Measurements from ENCODE around the gene IARS2.
A peak's percentile ranks its signal among the peaks of the same experiment; 100 is the strongest.
"Not testable (repeated sequence)": the region's sequence is repeated elsewhere in the genome, so short reads cannot be mapped to it uniquely, and the experiment has no call there.

The IARS2 gene

DNA sequence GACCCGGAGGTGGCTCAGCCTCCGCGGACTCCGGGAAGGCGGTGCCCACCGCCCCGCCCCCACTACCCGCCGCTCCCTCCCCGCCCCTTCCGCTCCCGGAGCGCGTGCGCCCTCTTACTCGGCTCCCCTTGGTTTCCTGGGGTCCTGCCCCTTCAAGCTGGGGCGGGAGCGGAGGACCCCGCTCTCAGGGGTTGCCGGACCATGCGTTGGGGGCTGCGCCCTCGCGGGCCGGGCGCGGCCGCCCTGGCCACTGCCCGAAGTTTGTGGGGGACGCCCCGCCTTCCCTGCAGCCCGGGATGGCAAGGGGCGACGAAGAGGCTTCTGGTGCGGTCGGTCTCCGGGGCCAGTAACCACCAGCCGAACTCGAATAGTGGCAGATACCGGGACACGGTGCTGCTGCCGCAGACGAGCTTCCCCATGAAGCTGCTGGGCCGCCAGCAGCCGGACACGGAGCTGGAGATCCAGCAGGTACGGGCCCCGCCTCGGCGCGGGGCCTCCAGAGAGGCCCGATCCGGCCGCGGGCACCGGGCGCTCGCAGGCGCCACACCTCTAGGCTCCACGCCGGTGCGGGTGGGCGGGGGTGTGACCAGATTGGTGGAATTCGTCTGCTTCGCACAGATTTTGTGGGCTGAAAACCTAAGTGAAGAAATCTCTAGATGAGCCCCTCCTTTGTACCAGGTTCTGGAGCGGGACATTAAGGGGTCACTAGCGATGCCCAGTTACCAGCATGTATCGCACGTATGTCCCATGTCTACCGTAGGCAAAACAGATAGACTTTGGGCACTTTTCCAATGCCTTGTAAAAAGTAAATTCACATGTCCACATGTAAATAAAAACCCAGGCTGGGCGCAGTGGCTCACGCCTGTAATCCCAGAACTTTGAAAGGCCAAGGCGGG lies at the start of gene IARS2:
IARS2 (plus strand) TSS at position 117 of the 896 bp plus-strand sequence; CDS start at position 202, 85 bp downstream.
- Mint-ChIP-seq H3K9me3 (no peaks in the 10 kb centered on the region), H3K27ac (no peak within 1 kb of the TSS), H3K27me3 (peaks cover 4% of the 10 kb centered on the region), H3K4me1 (peaks cover 34% of the 10 kb centered on the region), H3K36me3 (ENCODE audit: low read depth) (peaks cover 21% of the 10 kb centered on the region), H3K4me3 (peak within 1 kb of the TSS; percentile 81)
- ATAC-seq, result peak; percentile 82
- DNase-seq, result peak; percentile 96

GRCh38 chr1:220044678-220045355 lies 49.1 kb upstream of the IARS2 start:
- DNase-seq (no peak), ATAC-seq (no peak)
- Mint-ChIP-seq H3K9me3 (no peaks in the 10 kb centered on the region), H3K27ac (peak overlapping the region; percentile 97), H3K27me3 (peaks cover 2% of the 10 kb centered on the region), H3K4me1 (peaks cover 55% of the 10 kb centered on the region), H3K4me3 (peak overlapping the region; percentile 96), H3K36me3 (ENCODE audit: low read depth) (peaks cover 30% of the 10 kb centered on the region)

DNA sequence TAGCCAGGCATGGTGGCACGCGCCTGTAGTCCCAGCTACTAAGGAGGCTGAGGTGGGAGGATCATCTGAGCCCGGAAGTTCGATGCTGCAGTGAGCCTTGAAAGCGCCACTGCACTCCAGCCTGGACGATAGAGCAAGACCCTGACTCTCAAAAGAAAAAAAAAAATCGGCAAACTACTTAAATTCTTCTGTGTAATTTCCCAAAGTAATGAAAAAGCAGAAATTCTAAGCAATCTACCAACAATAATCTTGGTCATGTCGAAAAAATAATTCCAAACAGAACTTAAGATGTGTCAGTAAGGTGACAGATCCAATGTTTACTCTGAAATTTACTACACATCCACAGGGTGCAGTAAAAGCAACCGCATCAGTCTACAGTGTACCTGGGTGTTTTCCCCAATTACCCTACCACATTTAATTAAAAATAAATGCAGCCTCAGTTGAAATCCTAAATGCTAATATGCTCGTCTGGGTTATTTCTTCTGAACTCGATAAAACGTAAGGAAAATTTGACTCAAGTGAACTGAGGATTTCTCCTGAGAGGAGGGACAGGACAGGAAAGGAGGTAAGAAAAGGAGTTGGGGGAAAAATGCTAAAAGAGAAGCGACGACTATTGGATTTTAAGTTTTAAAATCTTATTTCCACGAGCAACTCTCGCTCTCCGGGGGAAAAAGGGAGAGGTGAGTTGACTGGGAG lies 48.4 kb upstream of the IARS2 start:
- no peak for ATAC-seq
- H3K36me3 Mint-ChIP-seq (ENCODE audit: low read depth), result peaks cover 27% of the 10 kb centered on the region

GRCh38 chr1:220046052-220046930 lies 47.6 kb upstream of the IARS2 start, which contains the start of gene EPRS1:
Gene EPRS1, minus strand, starts transcription at chr1:220046505. Its CDS starts 117 bp downstream, at chr1:220046388.
- H3K9me3 Mint-ChIP-seq, result no peaks in the 10 kb centered on the region
- H3K27ac Mint-ChIP-seq, result peak within 1 kb of the TSS; percentile 97
- peaks cover 26% of the 10 kb centered on the region for H3K36me3 Mint-ChIP-seq (ENCODE audit: low read depth)
- H3K4me3 Mint-ChIP-seq, result peak within 1 kb of the TSS; percentile 96
- peaks cover 49% of the 10 kb centered on the region for H3K4me1 Mint-ChIP-seq
- peak; percentile 91 for DNase-seq
- ATAC-seq, result peak; percentile 98
- peaks cover 2% of the 10 kb centered on the region for H3K27me3 Mint-ChIP-seq

More for the DNA sequence above, 48.4 kb upstream of the IARS2 start:
- H3K4me3 Mint-ChIP-seq, result peak overlapping the region; percentile 96
- H3K27me3 Mint-ChIP-seq, result peaks cover 2% of the 10 kb centered on the region
- no peak for DNase-seq
- no peaks in the 10 kb centered on the region for H3K9me3 Mint-ChIP-seq
- H3K27ac Mint-ChIP-seq, result peak overlapping the region; percentile 97
- H3K4me1 Mint-ChIP-seq, result peaks cover 51% of the 10 kb centered on the region

GRCh38 chr1:220056374-220056773 lies 37.6 kb upstream of the IARS2 start:
- H3K36me3 Mint-ChIP-seq (ENCODE audit: low read depth), result peaks cover 3% of the 10 kb centered on the region
- no peak for ATAC-seq
- H3K9me3 Mint-ChIP-seq, result no peaks in the 10 kb centered on the region
- H3K27ac Mint-ChIP-seq, result no peak overlapping the region
- peaks cover 5% of the 10 kb centered on the region for H3K4me1 Mint-ChIP-seq
- DNase-seq, result no peak
- no peaks in the 10 kb centered on the region for H3K27me3 Mint-ChIP-seq
- H3K4me3 Mint-ChIP-seq, result no peak overlapping the region

DNA sequence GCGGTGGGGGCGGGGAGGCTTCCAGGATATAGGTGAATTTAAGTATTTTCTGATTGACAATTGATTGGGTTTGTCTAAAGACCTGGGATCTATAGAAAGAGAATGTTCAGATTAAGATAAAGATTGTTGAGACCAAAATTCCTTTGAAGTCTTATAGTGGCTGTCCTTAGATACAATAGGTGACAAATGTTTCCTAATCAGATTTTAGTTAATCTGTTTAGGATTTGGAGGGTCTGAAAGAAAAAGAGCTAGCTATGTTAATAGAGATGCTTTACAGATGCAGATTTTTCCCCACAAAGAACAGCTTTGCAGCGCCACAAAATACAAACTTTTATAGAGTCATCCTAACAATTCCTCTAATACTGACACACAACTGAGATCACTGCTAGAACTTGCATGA lies 33.1 kb upstream of the IARS2 start:
- DNase-seq (no peak), ATAC-seq (no peak)
- Mint-ChIP-seq H3K4me3 (no peak overlapping the region), H3K9me3 (no peaks in the 10 kb centered on the region), H3K4me1 (peaks cover 5% of the 10 kb centered on the region), H3K27me3 (no peaks in the 10 kb centered on the region), H3K27ac (no peak overlapping the region), H3K36me3 (ENCODE audit: low read depth) (peaks cover 22% of the 10 kb centered on the region)

- Mint-ChIP-seq H3K4me1 (no peaks in the 10 kb centered on the region), H3K27ac (no peak overlapping the region), H3K36me3 (ENCODE audit: low read depth) (peaks cover 22% of the 10 kb centered on the region), H3K27me3 (no peaks in the 10 kb centered on the region), H3K9me3 (no peaks in the 10 kb centered on the region), H3K4me3 (no peak overlapping the region)
- ATAC-seq (no peak), DNase-seq (no peak)
These were observed 31.3 kb upstream of the IARS2 start for GRCh38 chr1:220062629-220063028.

DNA sequence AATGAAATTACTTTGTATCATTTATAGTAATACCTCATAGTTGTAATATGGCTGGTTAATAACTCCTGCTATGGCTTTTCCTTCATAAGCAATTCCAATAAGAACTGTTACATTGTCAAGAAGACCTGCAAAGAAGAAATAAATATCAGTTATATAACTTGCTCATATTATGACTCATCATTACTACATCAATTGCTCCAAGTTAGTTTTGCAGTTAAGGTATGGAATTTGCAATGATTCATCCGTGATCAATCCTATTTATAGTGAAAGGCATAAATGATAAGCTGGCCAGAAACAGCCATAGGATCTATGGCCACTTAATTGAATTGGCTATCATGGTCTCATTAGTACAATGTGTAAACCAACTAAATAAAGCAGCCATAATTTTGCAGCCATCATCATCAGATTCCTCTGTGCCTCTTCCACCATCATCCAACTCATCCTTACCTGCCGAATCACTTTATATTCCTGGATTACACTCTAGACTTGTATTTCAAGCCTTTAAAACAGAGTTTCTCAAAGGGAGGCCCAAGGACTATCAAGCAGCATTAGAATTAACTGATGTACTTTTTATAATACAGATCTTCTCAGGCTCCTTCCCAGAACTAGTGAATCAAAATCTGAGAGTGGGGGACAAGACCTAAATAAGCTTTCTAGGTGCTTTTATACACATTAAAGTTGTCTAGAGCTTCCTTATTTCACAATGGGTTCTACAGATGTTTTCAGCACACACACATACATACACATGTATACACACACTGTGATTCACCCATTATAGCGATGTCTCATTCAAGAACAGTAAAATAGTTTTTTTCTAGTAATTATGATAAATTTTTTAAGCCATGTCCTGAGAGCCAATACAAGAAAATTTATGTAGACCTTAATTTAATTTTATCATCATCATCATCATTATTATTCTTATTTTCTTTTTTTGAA lies 26.4 kb upstream of the IARS2 start:
- Mint-ChIP-seq H3K4me3 (no peak overlapping the region), H3K9me3 (no peaks in the 10 kb centered on the region), H3K27me3 (no peaks in the 10 kb centered on the region), H3K27ac (no peak overlapping the region), H3K4me1 (no peaks in the 10 kb centered on the region), H3K36me3 (ENCODE audit: low read depth) (peaks cover 21% of the 10 kb centered on the region)
- ATAC-seq, result no peak
- no peak for DNase-seq

DNA sequence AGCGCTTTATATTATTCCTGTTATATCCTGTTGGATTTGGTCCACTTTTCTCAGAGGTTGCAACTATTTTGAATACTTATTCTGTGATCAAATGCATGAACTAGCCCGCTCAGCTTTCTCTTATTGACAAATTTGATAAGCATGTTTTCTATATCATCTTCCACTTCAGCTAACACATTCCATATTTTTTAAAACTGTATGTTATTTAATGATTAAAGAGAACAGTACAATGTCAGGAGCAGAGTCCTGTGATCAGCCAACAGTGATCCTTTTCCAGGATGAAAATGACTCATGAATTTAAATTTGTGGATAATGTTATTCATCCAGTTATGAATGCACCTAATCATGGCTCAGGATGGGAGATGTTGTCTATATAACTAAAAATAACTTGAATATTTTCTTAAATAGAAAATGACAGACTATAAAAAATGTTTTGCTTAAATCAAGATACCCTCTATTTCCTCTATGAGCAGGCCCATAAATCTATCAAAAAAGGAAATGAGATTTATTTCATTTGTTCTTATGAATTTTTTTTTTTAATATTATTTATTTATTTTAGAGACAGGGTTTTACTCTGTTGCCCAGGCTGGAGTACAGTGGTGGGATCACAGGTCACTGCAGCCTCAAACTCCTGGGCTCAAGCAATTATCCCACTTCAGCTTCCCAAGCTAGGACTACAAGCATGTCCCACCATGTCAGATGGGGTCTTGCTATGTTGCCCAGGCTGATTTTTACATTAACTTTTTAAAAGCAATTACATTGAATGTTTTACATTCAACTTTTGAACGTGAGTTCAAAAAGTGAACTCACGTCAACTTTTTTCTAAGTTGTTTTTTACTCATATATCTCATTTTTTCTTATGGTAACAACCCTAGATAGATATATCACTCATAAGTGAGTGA lies 16.8 kb upstream of the IARS2 start:
- H3K36me3 Mint-ChIP-seq (ENCODE audit: low read depth), result peaks cover 24% of the 10 kb centered on the region

GRCh38 chr1:220077887-220078286 lies 16.0 kb upstream of the IARS2 start:
- H3K4me1 Mint-ChIP-seq, result peaks cover 3% of the 10 kb centered on the region
- no peak overlapping the region for H3K4me3 Mint-ChIP-seq
- peaks cover 24% of the 10 kb centered on the region for H3K36me3 Mint-ChIP-seq (ENCODE audit: low read depth)
- no peaks in the 10 kb centered on the region for H3K27me3 Mint-ChIP-seq
- no peak for ATAC-seq
- H3K9me3 Mint-ChIP-seq, result no peaks in the 10 kb centered on the region
- no peak overlapping the region for H3K27ac Mint-ChIP-seq
- DNase-seq, result no peak

More for the DNA sequence above, 16.8 kb upstream of the IARS2 start:
- Mint-ChIP-seq H3K4me3 (no peak overlapping the region), H3K9me3 (no peaks in the 10 kb centered on the region), H3K27ac (no peak overlapping the region), H3K27me3 (no peaks in the 10 kb centered on the region), H3K4me1 (peaks cover 3% of the 10 kb centered on the region)
- no peak for DNase-seq
- ATAC-seq, result no peak

DNA sequence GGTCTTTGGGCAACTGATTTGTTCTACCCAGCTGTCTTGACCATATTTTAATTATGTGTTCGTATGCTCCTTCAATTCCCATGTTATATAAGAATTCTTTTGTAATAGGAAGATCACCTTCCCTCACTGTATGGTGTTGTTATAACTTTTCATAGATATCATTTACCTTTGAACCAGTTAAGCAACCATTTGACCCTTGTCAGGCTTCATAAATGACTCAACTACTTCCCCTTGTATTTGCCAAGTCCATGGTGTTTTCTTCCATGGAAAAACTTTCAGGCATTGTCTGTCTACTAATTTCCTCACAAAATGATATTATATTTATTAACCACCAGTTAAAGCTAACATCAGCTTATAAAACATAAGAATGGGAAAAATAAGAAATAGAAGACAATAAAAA lies 9.5 kb upstream of the IARS2 start:
- DNase-seq (no peak), ATAC-seq (no peak)
- H3K27me3 Mint-ChIP-seq, result peaks cover under 1% of the 10 kb centered on the region
- H3K4me3 Mint-ChIP-seq, result no peak overlapping the region
- no peak overlapping the region for H3K27ac Mint-ChIP-seq
- H3K36me3 Mint-ChIP-seq (ENCODE audit: low read depth), result peaks cover 17% of the 10 kb centered on the region
- peaks cover 8% of the 10 kb centered on the region for H3K4me1 Mint-ChIP-seq
- H3K9me3 Mint-ChIP-seq, result no peaks in the 10 kb centered on the region

DNA sequence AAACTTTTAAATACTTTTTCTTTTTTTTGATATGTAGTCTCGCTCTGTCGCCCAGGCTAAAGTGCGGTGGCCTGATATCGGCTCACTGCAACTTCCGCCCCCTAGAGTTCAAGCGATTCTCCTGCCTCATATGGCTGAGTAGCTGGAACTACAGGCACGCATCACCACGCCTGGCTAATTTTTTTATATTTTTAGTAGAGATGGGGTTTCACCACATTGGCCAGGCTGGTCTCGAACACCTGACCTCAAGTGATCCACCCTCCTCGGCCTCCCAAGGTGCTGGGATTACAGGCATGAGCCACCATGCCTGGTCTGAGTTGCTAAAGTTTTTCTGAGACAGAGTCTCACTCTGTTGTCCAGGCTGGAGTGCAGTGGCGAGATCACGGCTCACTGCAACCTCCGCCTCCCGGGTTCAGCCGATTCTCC lies 7.7 kb upstream of the IARS2 start:
- ATAC-seq, H3K27ac Mint-ChIP-seq, H3K9me3 Mint-ChIP-seq, DNase-seq, H3K27me3 Mint-ChIP-seq, H3K4me3 Mint-ChIP-seq: not testable (repeated sequence)
- Mint-ChIP-seq H3K36me3 (ENCODE audit: low read depth) (peaks cover 17% of the 10 kb centered on the region), H3K4me1 (peaks cover 10% of the 10 kb centered on the region)

Measured in activated naive CD8-positive, alpha-beta T cell treated with anti-CD3 and anti-CD28 coated beads, Interleukin-2, amount 50 U/mL, for 24 hours (primary cell).